T-helper 17 cell (primary cell): ENCODE measurements around the gene NFIC. TPM values are rescaled to one million over a fixed set of nuclear protein-coding genes. Genes with fewer than 3 reads are reported as not detected.
"Not testable (repeated sequence)": the region's sequence is repeated elsewhere in the genome, so short reads cannot be mapped to it uniquely, and the experiment has no call there.

ENCODE experiments used
- ATAC-seq: fragments of 150-1000 bp; cut with Tn5 transposase; 2 replicates; pipeline ENCODE4 v1.10.0; 2021; ENCODE audit warnings: mild to moderate bottlenecking, moderate library complexity
- DNase-seq, 3 donors: peaks; one replicate each; pipeline versions ENCODE4 v3.0.0 to v3.0.0-alpha.2; 2020 to 2021
- H3K9me3 ChIP-seq: one replicate; pipeline ENCODE4 v1.7.0; 2013; ENCODE audit warnings: low read length, mild to moderate bottlenecking; ENCODE audit not compliant: control insufficient read depth, poor library complexity, severe bottlenecking
- H3K27ac Mint-ChIP-seq: one replicate; pipeline ENCODE4 v1.8.0; 2022; ENCODE audit warnings: mild to moderate bottlenecking, moderate library complexity, mixed read lengths
- H3K27me3 Mint-ChIP-seq: one replicate; pipeline ENCODE4 v1.8.0; 2022; ENCODE audit warnings: mixed read lengths
- H3K36me3 Mint-ChIP-seq: one replicate; pipeline ENCODE4 v1.8.0; 2022; ENCODE audit warnings: low read depth, mixed read lengths
- H3K4me1 Mint-ChIP-seq: one replicate; pipeline ENCODE4 v1.8.0; 2022; ENCODE audit warnings: mild to moderate bottlenecking, mixed read lengths
- H3K4me3 Mint-ChIP-seq: one replicate; pipeline ENCODE4 v1.8.0; 2022; ENCODE audit warnings: mild to moderate bottlenecking, moderate library complexity, mixed read lengths
- total RNA-seq, 4 donors: library from RNA in 2 of 4; stranded (reverse) in 2 of 4; gene quantifications; one replicate each; pipeline ENCODE4 v1.2.3 and lab custom pipeline; 2022 to 2026

NFIC gene
- total RNA-seq, 2 donors from 2014 or later, result 29.0 to 29.3 TPM

GRCh38 chr19:3381701-3382372, 15.5 kb downstream of the NFIC start:
- no peak overlapping the region for H3K4me3 Mint-ChIP-seq
- H3K9me3 ChIP-seq, result no peaks in the 10 kb centered on the region
- no peaks in the 10 kb centered on the region for H3K27me3 Mint-ChIP-seq
- ATAC-seq, result no peak
- DNase-seq, result no peak
- H3K27ac Mint-ChIP-seq, result no peak overlapping the region
- peaks cover 25% of the 10 kb centered on the region for H3K4me1 Mint-ChIP-seq
- H3K36me3 Mint-ChIP-seq, result peaks cover 7% of the 10 kb centered on the region

GRCh38 chr19:3382460-3383100, 16.2 kb downstream of the NFIC start:
- Mint-ChIP-seq H3K36me3 (peaks cover 7% of the 10 kb centered on the region), H3K27me3 (no peaks in the 10 kb centered on the region), H3K4me1 (peaks cover 25% of the 10 kb centered on the region), H3K4me3 (peak overlapping the region; percentile 64), H3K27ac (peak overlapping the region; percentile 90)
- ATAC-seq (no peak), DNase-seq (no peak)
- no peaks in the 10 kb centered on the region for H3K9me3 ChIP-seq

GRCh38 chr19:3383121-3383722, 16.8 kb downstream of the NFIC start:
- Mint-ChIP-seq H3K27ac (peak overlapping the region; percentile 90), H3K4me3 (no peak overlapping the region), H3K36me3 (peaks cover 7% of the 10 kb centered on the region), H3K4me1 (peaks cover 25% of the 10 kb centered on the region), H3K27me3 (no peaks in the 10 kb centered on the region)
- DNase-seq (no peak), ATAC-seq (no peak)
- no peaks in the 10 kb centered on the region for H3K9me3 ChIP-seq

- Mint-ChIP-seq H3K4me3 (no peak overlapping the region), H3K27ac (no peak overlapping the region), H3K36me3 (peaks cover 7% of the 10 kb centered on the region), H3K27me3 (no peaks in the 10 kb centered on the region), H3K4me1 (peaks cover 25% of the 10 kb centered on the region)
- no peaks in the 10 kb centered on the region for H3K9me3 ChIP-seq
- DNase-seq (no peak), ATAC-seq (no peak)
Observed at GRCh38 chr19:3386447-3387234, 20.3 kb downstream of the NFIC start.

GRCh38 chr19:3387645-3388589, 21.5 kb downstream of the NFIC start:
- Mint-ChIP-seq H3K4me3 (no peak overlapping the region), H3K27ac (no peak overlapping the region), H3K27me3 (no peaks in the 10 kb centered on the region), H3K4me1 (peaks cover 15% of the 10 kb centered on the region), H3K36me3 (no peaks in the 10 kb centered on the region)
- no peaks in the 10 kb centered on the region for H3K9me3 ChIP-seq
- DNase-seq (no peak), ATAC-seq (no peak)

- Mint-ChIP-seq H3K27me3 (no peaks in the 10 kb centered on the region), H3K4me1 (peaks cover 10% of the 10 kb centered on the region), H3K4me3 (no peak overlapping the region), H3K36me3 (no peaks in the 10 kb centered on the region), H3K27ac (no peak overlapping the region)
- ATAC-seq (no peak), DNase-seq (no peak)
- no peaks in the 10 kb centered on the region for H3K9me3 ChIP-seq
Observed at GRCh38 chr19:3389446-3389778, 23.0 kb downstream of the NFIC start.

- no peak for ATAC-seq
- Mint-ChIP-seq H3K36me3 (no peaks in the 10 kb centered on the region), H3K4me3 (no peak overlapping the region), H3K27ac (no peak overlapping the region), H3K4me1 (peaks cover 7% of the 10 kb centered on the region), H3K27me3 (no peaks in the 10 kb centered on the region)
- no peaks in the 10 kb centered on the region for H3K9me3 ChIP-seq
- no peak for DNase-seq
Observed at GRCh38 chr19:3389876-3390371, 23.5 kb downstream of the NFIC start.

GRCh38 chr19:3391911-3392310, 25.5 kb downstream of the NFIC start:
- not testable (repeated sequence) for H3K9me3 ChIP-seq, H3K27ac Mint-ChIP-seq

GRCh38 chr19:3392480-3392879, 26.1 kb downstream of the NFIC start:
- ATAC-seq (no peak), DNase-seq (no peak)
- Mint-ChIP-seq H3K4me1 (peaks cover 4% of the 10 kb centered on the region), H3K36me3 (no peaks in the 10 kb centered on the region), H3K27ac (no peak overlapping the region), H3K27me3 (no peaks in the 10 kb centered on the region), H3K4me3 (no peak overlapping the region)
- H3K9me3 ChIP-seq, result no peaks in the 10 kb centered on the region

More at GRCh38 chr19:3391911-3392310, 25.5 kb downstream of the NFIC start:
- not testable (repeated sequence) for H3K4me1 Mint-ChIP-seq, H3K36me3 Mint-ChIP-seq, H3K27me3 Mint-ChIP-seq, H3K4me3 Mint-ChIP-seq, ATAC-seq, DNase-seq

- Mint-ChIP-seq H3K27ac (no peak overlapping the region), H3K36me3 (peaks cover 3% of the 10 kb centered on the region), H3K4me3 (no peak overlapping the region), H3K4me1 (peaks cover 4% of the 10 kb centered on the region), H3K27me3 (no peaks in the 10 kb centered on the region)
- no peak for ATAC-seq
- H3K9me3 ChIP-seq, result no peaks in the 10 kb centered on the region
- no peak for DNase-seq
Observed at GRCh38 chr19:3396881-3397265, 30.5 kb downstream of the NFIC start.

GRCh38 chr19:3397266-3398022, 31.1 kb downstream of the NFIC start:
- Mint-ChIP-seq H3K27me3 (no peaks in the 10 kb centered on the region), H3K4me1 (peaks cover 4% of the 10 kb centered on the region), H3K4me3 (no peak overlapping the region), H3K27ac (no peak overlapping the region), H3K36me3 (peaks cover 6% of the 10 kb centered on the region)
- DNase-seq (no peak), ATAC-seq (no peak)
- H3K9me3 ChIP-seq, result no peaks in the 10 kb centered on the region
